ENCODE measurements around the gene SEMA4D.

Gene SEMA4D

DNA sequence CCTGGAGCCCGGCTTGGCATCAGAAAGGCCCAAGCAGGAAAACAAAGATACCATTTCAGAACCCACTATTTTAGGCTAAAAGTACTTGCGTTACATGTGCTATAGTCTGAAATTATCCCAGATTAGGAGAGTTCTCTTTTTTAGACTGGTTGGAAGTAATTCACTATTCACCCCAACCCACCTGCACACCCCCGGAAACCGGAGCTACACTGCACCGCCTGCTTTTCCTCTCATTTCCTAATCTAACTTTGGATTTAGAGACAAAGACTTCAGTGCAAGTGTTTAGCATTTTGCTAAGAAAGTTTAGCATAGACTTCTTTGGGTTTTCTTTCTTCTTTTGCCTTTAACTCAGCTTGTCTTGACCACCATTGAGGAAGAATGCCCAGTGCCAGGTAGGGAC lies 100.4 kb downstream of the SEMA4D start:
- TF ChIP-seq, protein P1, sequence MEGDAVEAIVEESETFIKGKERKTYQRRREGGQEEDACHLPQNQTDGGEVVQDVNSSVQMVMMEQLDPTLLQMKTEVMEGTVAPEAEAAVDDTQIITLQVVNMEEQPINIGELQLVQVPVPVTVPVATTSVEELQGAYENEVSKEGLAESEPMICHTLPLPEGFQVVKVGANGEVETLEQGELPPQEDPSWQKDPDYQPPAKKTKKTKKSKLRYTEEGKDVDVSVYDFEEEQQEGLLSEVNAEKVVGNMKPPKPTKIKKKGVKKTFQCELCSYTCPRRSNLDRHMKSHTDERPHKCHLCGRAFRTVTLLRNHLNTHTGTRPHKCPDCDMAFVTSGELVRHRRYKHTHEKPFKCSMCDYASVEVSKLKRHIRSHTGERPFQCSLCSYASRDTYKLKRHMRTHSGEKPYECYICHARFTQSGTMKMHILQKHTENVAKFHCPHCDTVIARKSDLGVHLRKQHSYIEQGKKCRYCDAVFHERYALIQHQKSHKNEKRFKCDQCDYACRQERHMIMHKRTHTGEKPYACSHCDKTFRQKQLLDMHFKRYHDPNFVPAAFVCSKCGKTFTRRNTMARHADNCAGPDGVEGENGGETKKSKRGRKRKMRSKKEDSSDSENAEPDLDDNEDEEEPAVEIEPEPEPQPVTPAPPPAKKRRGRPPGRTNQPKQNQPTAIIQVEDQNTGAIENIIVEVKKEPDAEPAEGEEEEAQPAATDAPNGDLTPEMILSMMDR (conservative IDR thresholded peaks at IDR 0.05; ENCODE audit: low read depth, low read length), result no peak
- H3K27me3 ChIP-seq (ENCODE audit: insufficient read depth, low read depth), result no peaks in the 10 kb centered on the region
- H2AFZ ChIP-seq (ENCODE audit: low read depth), result no peak overlapping the region
- H3K4me1 ChIP-seq (ENCODE audit: low read depth, poor library complexity, severe bottlenecking), result no peaks in the 10 kb centered on the region
- H3K79me2 ChIP-seq (ENCODE audit: insufficient read depth, low read depth), result peaks cover 5% of the 10 kb centered on the region; the same call in 1 of the 2 replicates
- no peak overlapping the region for H3K9ac ChIP-seq
- no peak overlapping the region for H3K4me3 ChIP-seq (IDR thresholded peaks at IDR 0.05; ENCODE audit: insufficient read depth, low read depth, low read length)
- H4K20me1 ChIP-seq (ENCODE audit: insufficient read depth), result no peaks in the 10 kb centered on the region
- no peak overlapping the region for H3K4me2 ChIP-seq
- no peak overlapping the region for H3K27ac ChIP-seq
- H3K36me3 ChIP-seq (ENCODE audit: insufficient read depth), result peaks cover 13% of the 10 kb centered on the region; the same call in 1 of the 2 replicates

GRCh38 chr9:89395931-89396710 lies 101.8 kb downstream of the SEMA4D start:
- no peaks in the 10 kb centered on the region for H4K20me1 ChIP-seq (ENCODE audit: insufficient read depth)
- no peak overlapping the region for H3K9ac ChIP-seq
- no peak overlapping the region for H2AFZ ChIP-seq (ENCODE audit: low read depth)
- TF ChIP-seq, protein P1 (conservative IDR thresholded peaks at IDR 0.05; ENCODE audit: low read depth, low read length), result no peak
- no peaks in the 10 kb centered on the region for H3K4me1 ChIP-seq (ENCODE audit: low read depth, poor library complexity, severe bottlenecking)
- peaks cover 5% of the 10 kb centered on the region; the same call in 1 of the 2 replicates for H3K79me2 ChIP-seq (ENCODE audit: insufficient read depth, low read depth)
- H3K27ac ChIP-seq, result no peak overlapping the region
- H3K4me2 ChIP-seq, result no peak overlapping the region
- H3K27me3 ChIP-seq (ENCODE audit: insufficient read depth, low read depth), result no peaks in the 10 kb centered on the region
- no peak overlapping the region for H3K4me3 ChIP-seq (IDR thresholded peaks at IDR 0.05; ENCODE audit: insufficient read depth, low read depth, low read length)
- peaks cover 25% of the 10 kb centered on the region; the same call in 1 of the 2 replicates for H3K36me3 ChIP-seq (ENCODE audit: insufficient read depth)

- no peaks in the 10 kb centered on the region for H3K27me3 ChIP-seq (ENCODE audit: insufficient read depth, low read depth)
- H3K4me1 ChIP-seq (ENCODE audit: low read depth, poor library complexity, severe bottlenecking), result peaks cover 15% of the 10 kb centered on the region
- no peak overlapping the region for H3K9ac ChIP-seq
- no peak overlapping the region for H3K4me3 ChIP-seq (IDR thresholded peaks at IDR 0.05; ENCODE audit: insufficient read depth, low read depth, low read length)
- H3K36me3 ChIP-seq (ENCODE audit: insufficient read depth), result peaks cover 30% of the 10 kb centered on the region; the same call in 1 of the 2 replicates
- TF ChIP-seq, protein P1 (conservative IDR thresholded peaks at IDR 0.05; ENCODE audit: low read depth, low read length), result no peak
- H4K20me1 ChIP-seq (ENCODE audit: insufficient read depth), result no peaks in the 10 kb centered on the region
- no peak overlapping the region for H3K27ac ChIP-seq
- no peak overlapping the region for H2AFZ ChIP-seq (ENCODE audit: low read depth)
- peaks cover 5% of the 10 kb centered on the region; the same call in 1 of the 2 replicates for H3K79me2 ChIP-seq (ENCODE audit: insufficient read depth, low read depth)
- H3K4me2 ChIP-seq, result no peak overlapping the region
Observed at GRCh38 chr9:89394412-89394811, 103.5 kb downstream of the SEMA4D start.

DNA sequence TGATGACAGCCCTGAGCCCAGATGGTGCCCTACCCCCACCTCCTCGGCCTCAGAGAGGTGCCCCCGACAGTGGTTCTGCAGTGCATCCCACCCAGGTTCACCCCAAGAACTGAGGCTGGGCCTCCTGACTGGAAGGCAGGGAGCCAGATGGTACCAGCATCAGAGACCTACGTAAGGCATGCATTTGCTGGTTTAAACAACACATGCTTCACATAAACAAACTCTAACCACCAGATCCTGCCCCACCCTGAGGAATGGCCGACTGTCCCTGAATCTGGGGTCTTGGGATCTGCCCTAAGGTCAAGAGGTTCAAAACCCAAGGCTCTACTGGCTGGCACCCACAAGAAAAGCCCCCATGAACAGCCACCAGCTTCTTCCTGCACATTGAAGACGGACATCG lies 106.3 kb downstream of the SEMA4D start:
- no peak overlapping the region for H3K27ac ChIP-seq
- H3K36me3 ChIP-seq (ENCODE audit: insufficient read depth), result peaks cover 32% of the 10 kb centered on the region; the same call in 1 of the 2 replicates
- TF ChIP-seq, protein P1 (conservative IDR thresholded peaks at IDR 0.05; ENCODE audit: low read depth, low read length), result no peak

More for the DNA sequence above, 106.3 kb downstream of the SEMA4D start:
- Histone ChIP-seq H3K4me1 (ENCODE audit: low read depth, poor library complexity, severe bottlenecking) (peaks cover 30% of the 10 kb centered on the region), H4K20me1 (ENCODE audit: insufficient read depth) (no peaks in the 10 kb centered on the region), H3K27me3 (ENCODE audit: insufficient read depth, low read depth) (no peaks in the 10 kb centered on the region), H3K79me2 (ENCODE audit: insufficient read depth, low read depth) (peaks cover 5% of the 10 kb centered on the region; the same call in 1 of the 2 replicates), H3K4me3 (IDR thresholded peaks at IDR 0.05; ENCODE audit: insufficient read depth, low read depth, low read length) (no peak overlapping the region), H3K4me2 (no peak overlapping the region), H2AFZ (ENCODE audit: low read depth) (no peak overlapping the region), H3K9ac (no peak overlapping the region)

All from KMS-11 (cell line).